SH-SY5Y (cell line): ENCODE results near the gene SPTBN4.

Experiments
- GATA2 ChIP-seq: IDR thresholded peaks from 2 replicates; pipeline ENCODE4 v1.6.1; 2011; ENCODE audit warnings: mild to moderate bottlenecking, low read depth, low read length
- GATA3 ChIP-seq: IDR thresholded peaks from 2 replicates; pipeline ENCODE4 v1.6.1; 2011; ENCODE audit warnings: low read depth, mild to moderate bottlenecking, low read length, moderate library complexity

SPTBN4 gene

DNA sequence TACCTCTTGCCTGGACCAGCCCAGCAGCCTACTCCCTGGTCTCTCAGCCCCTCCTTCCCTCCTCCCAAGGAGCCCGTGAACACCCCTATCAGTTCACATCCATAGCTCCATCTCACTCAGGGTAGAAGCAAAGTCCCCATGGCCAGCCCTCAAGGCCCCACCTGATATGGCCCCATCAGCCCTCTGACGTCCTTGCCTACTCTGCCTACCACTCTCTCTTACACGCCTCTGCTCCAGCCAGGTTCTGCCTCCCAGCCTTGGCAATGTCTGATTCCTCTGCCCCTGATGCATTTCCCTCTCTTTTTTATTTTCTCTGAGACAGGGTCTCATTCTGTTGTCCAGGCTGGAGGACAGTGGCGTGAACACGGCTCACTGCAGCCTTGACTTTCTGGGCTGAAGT is 14.8 kb upstream of the SPTBN4 start:
- no peak for TF ChIP-seq GATA2
- TF ChIP-seq GATA3 = no peak

DNA sequence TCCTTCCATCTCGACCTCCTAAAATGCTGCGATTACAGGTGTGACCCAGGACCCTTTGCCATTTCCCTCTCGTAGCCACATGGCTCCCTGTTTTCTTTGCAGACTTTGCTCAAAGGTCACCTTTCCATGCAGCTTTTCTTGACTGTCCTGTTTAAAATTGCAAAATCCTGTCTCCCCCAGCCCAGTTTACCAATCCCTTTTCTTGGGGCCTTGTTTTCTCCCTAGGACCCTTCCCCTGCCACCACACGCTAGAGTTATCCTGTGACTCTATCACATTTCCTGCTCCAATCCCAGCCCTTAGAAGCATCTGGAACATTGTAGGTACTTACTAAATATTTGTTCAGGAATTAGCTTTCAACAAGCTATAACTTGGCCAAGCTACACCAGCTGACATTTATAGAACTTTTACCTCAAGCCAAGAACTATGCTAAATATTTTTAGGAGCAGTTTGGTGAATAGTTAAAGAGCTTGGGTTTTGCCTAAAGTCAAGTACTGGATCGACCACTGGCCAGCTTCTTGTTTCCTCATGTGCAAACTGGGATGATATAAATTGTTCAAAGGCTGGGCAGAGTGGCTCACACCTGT is 13.6 kb upstream of the SPTBN4 start:
- TF ChIP-seq GATA3 (no peak), GATA2 (no peak)

DNA sequence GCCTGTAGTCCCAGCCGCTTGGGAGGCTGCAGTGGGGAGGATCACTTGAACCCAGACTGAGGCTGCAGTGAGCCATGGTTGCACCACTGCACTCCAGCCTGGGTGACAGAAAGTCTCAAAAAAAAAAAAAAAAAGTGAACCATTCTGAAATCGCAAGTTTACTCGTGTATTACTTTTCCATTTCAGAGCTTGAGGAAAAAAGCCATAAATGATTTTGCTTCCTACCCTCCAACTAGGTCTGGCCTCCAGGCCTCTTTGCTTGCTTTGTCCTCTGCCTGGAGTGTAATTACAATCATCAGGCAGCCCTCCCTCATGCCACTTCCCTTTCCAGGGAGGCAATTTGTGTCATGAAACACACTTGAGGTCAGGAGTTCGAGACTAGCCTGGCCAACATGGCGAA is 9.8 kb upstream of the SPTBN4 start:
- no peak for TF ChIP-seq GATA2
- TF ChIP-seq GATA3 = no peak

DNA sequence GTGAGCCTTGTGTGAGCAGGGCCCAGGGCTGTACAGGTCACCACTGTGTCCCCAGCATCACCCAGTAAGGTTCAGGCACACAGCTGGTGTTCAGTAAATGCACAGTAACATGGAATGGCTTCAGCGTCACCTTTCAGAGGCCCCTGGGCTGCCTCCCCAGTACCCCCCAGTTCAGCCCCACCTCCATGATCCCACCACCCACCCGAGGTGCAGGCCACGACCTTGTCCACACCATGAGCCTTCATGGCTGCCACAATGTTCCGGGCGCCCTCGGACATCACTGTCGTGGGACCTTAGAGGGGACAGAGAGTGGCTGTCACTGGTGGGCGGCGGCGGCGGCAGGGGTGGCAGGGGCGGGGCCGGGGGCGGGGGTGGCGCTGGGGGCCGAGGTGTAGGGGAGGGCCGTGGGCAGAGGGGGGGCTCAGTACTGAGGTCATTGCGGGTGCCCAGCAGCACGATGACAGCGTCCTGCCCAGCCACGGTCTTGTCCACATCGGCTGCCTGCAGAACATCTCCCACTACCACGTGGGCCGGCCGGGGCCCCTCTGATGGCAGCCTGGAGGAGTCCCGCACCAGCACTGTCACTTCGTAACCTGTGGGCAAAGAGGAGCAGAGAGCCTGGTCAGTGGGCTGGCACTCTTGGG is 8.7 kb upstream of the SPTBN4 start:
- TF ChIP-seq GATA3 = no peak
- no peak for TF ChIP-seq GATA2

DNA sequence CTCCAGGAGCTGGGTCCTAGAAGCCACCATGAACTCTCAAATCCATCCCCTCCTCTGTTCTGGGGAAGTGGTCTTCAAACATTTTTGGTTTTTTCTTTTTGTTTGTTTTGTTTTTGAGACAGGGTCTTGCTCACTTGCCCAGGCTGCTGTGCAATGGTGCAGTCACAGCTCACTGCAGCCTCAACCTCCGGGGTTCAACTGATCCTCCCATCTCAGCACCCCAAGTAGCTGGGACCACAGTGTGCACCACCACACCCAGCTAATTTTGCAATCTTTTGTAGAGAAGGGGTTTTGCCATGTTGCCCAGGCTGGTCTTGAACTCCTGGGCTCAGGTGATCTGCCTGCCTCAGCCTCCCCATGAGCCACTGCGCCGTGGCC is 8.2 kb upstream of the SPTBN4 start:
- TF ChIP-seq GATA2 (no peak), GATA3 (no peak)

DNA sequence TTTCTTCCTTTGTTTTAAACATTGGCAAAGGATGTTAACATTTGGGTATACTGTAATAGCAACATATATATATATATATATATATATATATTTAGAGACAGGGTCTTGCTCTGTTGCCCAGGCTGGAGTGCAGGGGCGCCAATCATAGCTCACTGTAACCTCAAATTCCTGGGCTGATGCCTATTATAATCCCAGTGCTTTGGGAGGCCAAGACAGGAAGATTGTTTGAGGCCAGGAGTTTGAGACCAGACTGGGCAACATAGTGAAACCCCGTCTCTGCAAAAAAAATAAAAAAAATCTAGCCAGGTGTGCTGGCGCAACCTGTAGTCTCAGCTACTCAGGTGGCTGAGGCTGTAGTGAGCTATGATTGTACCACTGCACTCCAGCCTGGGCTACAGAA is 6.6 kb upstream of the SPTBN4 start:
- TF ChIP-seq GATA2 = no peak
- TF ChIP-seq GATA3 = no peak

DNA sequence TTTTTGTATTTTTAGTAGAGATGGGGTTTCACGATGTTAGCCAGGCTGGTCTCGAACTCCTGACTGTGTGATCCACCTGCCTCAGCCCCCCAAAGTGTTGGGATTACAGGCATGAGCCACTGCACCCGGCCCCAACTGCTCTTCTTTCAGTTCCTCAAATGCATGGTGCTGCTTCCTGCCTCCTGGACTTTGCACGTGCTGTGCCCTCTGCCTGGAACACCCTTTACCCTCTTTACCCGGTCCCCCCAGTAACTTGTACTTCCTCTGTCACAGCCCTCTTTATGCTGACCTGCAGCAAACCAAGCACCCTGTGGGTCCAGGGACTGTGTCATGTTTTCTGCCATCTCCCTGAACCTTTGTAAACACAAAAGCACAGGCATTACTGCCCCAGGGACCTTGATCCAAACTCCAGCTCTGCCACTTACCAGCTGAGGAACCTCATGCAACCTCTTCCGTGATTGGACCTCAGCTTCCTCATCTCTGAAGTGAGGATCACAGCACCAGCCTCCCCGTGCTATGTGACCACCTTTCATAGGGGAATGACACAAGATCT is 5.1 kb upstream of the SPTBN4 start:
- TF ChIP-seq GATA2 (no peak), GATA3 (no peak)

DNA sequence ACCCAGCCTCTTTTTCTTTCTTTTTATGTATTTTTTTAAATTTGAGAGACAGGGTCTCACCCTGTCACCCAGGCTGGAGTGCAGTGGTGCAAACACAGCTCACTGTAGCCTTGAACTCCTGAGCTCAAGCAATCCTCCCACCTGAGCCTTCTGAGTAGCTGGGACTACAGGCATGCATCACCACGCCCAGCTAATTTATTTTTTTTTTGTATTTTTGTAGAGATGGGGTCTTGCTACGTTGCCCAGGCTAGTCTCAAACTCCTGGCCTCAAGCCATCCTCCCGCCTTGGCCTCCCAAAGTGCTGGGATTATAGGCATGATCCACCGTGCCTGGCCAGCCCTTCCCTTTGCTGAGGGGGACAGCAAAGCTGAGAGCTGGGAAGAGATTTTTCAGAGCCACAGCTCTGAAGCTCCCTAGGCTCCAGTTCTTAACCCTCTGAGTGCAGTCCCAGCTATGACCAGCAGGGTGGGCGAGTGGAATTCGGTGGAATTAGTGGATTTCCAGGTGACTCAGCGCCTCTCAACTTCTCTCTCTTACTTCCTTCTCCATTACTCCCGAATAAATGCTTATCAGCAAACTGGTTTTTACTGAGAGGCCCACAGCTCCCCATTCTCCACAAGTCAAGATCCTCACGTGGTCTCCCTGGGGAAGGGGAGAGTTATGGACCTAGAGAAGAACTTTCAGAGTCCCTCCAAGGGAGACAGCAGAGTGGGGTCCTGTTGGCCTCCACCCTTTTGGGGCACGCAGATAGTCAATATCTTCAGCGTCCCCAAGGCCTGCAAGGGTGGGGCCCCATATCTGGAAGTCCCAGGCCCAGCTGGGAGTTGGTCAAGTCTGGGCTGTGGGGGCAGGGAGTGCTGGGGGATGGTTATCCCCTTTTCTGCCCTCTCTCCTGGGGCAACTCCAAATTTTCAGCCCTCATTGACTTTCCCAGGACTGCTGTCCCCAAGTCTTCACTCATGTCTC is 2.5 kb upstream of the SPTBN4 start:
- TF ChIP-seq GATA2 (no peak), GATA3 (no peak)

DNA sequence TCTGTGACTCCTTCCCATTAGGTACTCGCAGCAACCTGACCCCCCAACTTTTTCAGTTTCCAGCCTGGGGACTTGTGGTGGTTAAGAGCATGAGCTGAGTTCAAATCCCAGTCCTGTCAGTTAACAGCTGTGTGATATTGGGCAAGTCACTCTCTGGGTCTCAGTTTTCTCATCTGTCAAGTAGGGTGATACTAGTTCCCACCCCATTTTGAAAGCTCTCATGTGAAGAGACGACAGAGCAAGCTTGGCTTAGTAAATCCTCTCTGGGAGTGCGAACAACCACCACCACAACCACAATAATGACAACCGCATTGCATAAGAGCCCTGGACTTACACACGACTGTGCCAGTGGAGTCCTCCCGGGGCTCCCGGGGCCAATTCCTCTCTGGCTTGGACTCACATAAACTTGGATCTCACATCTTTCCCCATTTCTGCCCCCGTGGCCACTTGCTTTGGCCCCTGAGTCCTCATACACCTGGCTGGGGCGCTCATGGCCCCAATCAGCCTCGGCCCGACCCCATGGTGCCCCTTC is 1.7 kb upstream of the SPTBN4 start:
- TF ChIP-seq GATA2 (no peak), GATA3 (no peak)

DNA sequence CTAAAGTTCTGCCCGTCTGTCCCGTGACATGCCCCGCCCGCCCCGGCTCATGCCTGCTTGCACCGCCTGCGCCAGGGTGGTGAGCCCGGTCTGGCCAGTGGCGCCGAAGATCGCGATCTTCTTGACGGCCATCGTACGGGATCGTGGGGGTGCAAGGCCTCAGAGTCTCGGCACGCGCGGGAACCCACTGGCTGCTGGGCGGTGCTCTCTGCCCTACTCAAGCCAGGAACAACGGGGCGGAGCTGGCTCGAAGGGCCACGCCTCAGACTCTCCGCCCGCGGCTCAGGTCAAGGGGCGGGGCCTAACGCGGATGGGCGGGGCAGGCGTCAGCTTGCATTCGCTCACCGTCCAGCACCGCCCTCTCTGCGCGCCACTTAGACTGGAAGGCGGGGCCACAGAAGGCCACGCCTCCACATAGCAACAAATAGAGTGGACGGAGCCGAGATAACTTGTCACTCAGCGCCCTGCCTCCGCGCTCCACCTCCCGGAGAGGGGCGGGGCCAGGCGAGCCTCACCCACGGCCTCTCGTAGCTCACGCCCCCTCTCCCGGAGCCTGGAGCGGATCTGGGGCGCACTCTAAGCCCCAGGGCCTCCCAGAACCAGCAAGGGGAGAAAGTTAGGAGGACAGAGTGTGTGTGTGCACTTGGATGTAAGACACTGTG is 1.1 kb upstream of the SPTBN4 start, which contains the start of gene BLVRB:
Gene BLVRB, minus strand, starts transcription at position 189 of the 662 bp plus-strand sequence. Its CDS starts 57 bp downstream, at position 132.
- no peak for TF ChIP-seq GATA2
- no peak for TF ChIP-seq GATA3

DNA sequence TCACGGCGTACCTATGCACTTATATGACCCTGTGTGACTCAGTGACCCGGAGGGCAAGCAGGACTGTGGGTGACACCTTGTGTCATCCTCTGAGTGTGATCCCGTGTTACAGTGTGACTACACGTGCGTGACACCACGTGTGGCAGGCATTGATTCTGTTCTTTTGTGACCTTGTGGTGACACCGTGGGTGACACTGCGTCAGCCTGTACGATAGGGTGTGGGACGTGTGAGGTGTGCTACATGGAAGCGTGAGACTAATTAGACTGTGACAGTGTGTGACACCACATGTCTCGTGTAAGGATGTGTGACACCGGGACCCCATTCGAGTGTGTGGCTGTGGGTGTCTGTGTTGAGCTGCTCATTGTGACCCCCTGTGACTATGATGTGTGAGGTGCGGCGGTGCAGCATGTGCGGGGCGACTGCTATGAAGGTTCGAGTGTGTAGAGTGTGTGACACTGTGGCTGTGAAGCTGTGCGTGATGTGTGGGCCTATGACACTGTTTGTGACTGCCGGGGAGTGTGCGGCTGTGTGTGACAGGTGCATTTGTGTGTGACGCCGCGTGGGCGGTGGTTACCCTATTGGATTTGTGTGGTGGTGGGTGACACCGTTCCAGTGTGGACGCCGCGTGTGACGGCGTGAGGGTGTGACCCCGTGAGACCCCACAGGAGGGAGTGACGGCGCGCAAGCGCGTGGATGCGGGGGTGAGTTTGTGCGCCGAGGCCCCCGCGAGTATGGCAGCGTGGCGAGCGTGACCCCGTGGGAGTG is 399 bp upstream of the SPTBN4 start:
- TF ChIP-seq GATA3 (no peak), GATA2 (no peak)

DNA sequence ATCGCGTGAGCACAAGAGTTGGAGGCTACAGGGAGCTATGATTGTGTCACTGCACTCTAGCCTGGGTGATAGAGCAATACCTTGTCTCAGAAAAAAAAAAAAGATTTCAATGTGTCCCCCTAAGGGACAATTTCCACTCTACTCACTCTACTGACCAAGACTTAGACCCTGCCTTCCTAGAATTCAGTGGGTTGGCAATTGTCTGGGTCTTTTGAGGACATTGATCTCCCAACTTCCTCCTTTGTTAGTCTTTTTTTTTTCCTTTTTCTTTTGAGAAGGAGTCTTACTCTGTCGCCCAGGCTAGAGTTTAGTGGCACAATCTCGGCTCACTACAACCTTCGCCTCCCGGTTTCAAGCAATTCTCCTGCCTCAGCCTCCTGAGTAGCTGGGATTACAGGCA is 2.2 kb downstream of the SPTBN4 start:
- no peak for TF ChIP-seq GATA2
- TF ChIP-seq GATA3 = no peak

DNA sequence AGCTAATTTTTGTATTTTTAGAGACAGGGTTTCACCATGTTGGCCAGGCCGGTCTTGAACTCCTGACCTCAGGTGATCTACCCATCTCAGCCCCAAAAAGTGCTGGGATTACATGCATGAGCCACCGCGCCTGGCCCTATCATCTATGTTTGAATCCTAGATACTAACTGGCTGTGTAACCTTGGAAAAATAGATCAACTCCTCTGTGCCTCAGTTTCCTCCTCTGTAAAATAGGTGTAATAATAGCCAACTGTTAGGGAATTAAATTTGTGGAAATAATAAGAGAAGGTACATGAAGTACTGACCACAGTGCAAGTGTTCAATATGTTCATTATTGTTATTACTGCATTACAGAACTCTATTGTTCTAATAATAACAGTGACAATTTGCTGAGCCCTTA is 4.3 kb downstream of the SPTBN4 start:
- TF ChIP-seq GATA3 (no peak), GATA2 (no peak)

DNA sequence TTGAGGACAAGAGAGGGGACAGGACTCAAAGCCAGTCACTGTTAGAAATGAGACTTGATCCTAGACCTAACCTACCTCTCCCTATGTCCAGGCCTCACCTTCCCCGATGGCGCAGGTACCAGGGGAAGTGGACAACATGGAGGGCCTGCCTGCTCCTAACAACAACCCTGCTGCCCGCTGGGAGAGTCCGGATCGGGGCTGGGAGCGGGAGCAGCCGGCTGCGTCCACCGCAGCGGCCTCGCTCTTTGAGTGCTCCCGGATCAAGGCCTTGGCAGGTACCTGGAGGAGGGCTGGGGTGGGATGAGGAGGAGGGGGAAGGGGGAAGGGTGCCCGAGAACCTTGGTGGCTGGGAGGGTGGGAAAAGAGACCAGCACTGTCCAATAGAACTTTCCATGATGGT is 5.7 kb downstream of the SPTBN4 start:
- TF ChIP-seq GATA3 = no peak
